Neural progenitor cell (in vitro differentiated cells): ENCODE results near the gene RNF181.

Experiments
- EZH2 ChIP-seq: fragments of 200-600 bp; sonication (generic); IDR thresholded peaks from 2 replicates; pipeline ENCODE4 v1.6.1; 2017; ENCODE audit warnings: antibody characterized with exemption, mild to moderate bottlenecking, moderate library complexity
- EZH2phosphoT487 ChIP-seq: fragments of 200-600 bp; sonication (generic); IDR thresholded peaks from 2 replicates; pipeline ENCODE4 v1.6.1; 2017; ENCODE audit warnings: antibody characterized with exemption
- TF ChIP-seq, protein P1 (sequence below): fragments of 200-600 bp; sonication (generic); IDR thresholded peaks from 2 replicates; pipeline ENCODE4 v1.5.1; 2017; ENCODE audit warnings: antibody characterized with exemption, mild to moderate bottlenecking

DNA sequence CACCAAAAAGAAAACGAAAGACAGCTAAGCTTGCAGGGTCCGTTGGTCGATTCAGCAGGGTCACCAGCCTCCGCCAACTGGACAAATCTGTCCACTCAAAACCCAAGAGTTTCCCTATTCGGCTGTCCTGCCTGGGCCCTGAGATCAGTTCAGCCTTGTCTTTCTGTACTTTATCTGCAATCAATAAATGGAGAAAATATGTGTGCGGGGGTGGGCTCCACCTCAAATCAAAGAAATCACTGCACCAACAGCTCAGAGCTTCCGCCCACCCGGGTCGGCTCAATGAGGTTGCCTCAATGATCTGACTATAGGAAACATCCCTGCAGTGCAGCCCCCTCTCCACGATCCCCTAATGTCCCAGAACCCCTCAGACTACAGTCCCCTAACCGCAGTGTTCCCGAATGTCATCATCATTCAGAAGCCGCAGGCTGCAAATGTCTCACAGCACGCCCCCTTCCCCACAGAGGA, 34.7 kb upstream of the RNF181 start:
- TF ChIP-seq, protein P1, sequence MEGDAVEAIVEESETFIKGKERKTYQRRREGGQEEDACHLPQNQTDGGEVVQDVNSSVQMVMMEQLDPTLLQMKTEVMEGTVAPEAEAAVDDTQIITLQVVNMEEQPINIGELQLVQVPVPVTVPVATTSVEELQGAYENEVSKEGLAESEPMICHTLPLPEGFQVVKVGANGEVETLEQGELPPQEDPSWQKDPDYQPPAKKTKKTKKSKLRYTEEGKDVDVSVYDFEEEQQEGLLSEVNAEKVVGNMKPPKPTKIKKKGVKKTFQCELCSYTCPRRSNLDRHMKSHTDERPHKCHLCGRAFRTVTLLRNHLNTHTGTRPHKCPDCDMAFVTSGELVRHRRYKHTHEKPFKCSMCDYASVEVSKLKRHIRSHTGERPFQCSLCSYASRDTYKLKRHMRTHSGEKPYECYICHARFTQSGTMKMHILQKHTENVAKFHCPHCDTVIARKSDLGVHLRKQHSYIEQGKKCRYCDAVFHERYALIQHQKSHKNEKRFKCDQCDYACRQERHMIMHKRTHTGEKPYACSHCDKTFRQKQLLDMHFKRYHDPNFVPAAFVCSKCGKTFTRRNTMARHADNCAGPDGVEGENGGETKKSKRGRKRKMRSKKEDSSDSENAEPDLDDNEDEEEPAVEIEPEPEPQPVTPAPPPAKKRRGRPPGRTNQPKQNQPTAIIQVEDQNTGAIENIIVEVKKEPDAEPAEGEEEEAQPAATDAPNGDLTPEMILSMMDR: no peak
- no peak for TF ChIP-seq EZH2
- TF ChIP-seq EZH2phosphoT487: no peak
